ENCODE measurements around the gene VWF.
A peak's percentile ranks its signal among the peaks of the same experiment; 100 is the strongest.
"Not testable (repeated sequence)": the region's sequence is repeated elsewhere in the genome, so short reads cannot be mapped to it uniquely, and the experiment has no call there.

VWF gene

DNA sequence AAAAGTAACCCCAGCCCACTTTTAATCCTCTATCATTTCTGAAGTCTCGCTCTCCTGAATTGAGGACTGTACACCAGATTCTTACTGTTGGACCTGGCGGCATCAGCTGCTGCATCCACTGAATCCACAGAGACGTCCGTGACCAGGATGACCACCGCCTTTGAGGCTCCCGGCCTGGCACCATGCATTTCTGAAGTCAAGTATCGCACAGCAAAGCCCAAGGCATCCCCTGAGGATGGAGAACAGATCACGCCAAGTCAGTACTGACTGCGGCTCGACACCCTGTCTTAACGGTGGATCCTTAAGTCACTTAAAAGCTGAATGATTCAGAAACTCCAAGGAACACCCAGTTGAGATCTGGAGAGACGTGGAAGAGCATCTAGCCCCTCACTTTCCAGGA is 108.5 kb downstream of the VWF start:
- DNase-seq (ENCODE audit: extremely low spot score, insufficient read length, low read depth); FAIRE-seq: not testable (repeated sequence)

GRCh38 chr12:6015271-6015670 is 109.2 kb downstream of the VWF start:
- DNase-seq (ENCODE audit: extremely low spot score, insufficient read length, low read depth); FAIRE-seq: not testable (repeated sequence)

DNA sequence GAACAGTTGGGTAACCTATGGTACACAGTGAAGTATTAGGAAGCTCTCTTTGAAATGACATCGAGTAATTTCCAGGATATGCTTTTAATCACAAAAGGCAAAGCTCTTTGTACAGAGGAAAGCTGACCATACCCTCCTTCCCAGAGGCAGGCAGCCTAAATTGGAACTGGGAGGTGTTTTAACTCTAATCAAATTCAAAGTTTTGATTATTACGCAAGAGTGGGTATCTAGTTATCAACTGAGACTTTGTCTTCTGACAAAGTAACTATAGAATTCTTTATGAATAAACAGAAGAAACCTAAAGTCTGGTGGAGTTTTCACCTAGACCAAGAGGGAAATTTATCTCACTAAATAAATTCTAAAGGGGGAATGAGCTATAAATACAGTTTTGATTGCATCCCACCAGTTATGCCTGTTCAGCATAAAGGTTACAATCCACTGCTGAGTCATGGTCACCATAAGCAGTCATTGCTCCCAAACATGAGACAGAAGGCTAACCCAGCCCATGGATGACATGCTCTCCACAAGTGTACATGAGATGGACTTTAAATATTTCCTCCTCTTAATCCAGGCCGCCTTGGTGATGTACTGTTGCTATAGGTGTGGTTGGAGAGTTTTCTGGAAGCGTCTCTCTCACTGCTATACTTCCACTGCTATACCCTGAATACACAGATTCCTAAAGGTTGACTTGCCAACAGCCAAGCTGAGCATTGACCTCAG is 113.7 kb downstream of the VWF start:
- not testable (repeated sequence) for DNase-seq (ENCODE audit: extremely low spot score, insufficient read length, low read depth); FAIRE-seq

GRCh38 chr12:5997260-5997659 is 127.2 kb downstream of the VWF start:
- no peak for FAIRE-seq

DNA sequence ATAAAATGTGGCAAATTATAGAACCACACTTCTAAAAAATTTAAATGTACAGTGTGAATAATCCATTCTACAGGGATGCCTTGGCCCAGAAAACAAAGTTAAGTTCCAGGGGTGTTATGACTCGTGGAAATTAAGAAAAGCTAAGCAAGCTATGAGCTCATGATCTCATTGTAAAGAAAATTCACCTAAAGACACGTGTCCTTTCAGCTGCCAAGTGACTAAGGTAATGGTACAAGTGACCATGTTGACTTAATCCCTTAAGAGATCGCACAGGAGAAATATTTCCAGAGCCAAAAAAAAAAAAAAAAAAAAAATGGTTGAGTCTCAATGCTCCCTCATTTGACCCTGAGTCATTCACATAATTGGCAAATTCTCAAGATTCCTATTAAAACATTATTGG is 128.0 kb downstream of the VWF start:
- FAIRE-seq (no peak), DNase-seq (ENCODE audit: extremely low spot score, insufficient read length, low read depth) (no peak)

More at GRCh38 chr12:5997260-5997659, 127.2 kb downstream of the VWF start:
- DNase-seq (ENCODE audit: extremely low spot score, insufficient read length, low read depth): no peak

DNA sequence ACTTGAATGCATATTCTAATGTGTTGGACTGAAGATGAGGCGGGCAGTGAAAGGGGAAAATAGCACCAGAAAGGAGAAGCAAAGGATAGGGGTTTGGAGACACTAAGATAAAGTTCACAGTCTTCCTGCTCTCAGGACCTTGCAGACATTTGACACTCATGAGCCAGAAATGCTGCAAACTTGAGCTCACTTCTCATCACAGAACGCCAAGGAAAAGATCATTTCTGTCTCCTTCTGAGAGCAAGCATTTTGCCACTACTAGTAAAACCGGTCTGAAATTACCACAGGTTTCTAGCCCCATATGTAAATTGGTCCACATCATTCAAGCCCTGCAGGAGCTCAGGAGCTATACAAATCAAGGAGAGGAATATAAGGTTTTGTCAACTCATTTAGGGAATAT is 134.8 kb downstream of the VWF start:
- DNase-seq (ENCODE audit: extremely low spot score, insufficient read length, low read depth) (no peak), FAIRE-seq (no peak)

GRCh38 chr12:5988659-5989116 is 135.8 kb downstream of the VWF start:
- peak; percentile 55 for DNase-seq (ENCODE audit: extremely low spot score, insufficient read length, low read depth)
- peak; percentile 66 for FAIRE-seq

GRCh38 chr12:5988088-5988487 is 136.4 kb downstream of the VWF start:
- no peak for FAIRE-seq
- DNase-seq (ENCODE audit: extremely low spot score, insufficient read length, low read depth): no peak

GRCh38 chr12:5987573-5987972 is 136.9 kb downstream of the VWF start:
- no peak for DNase-seq (ENCODE audit: extremely low spot score, insufficient read length, low read depth)
- no peak for FAIRE-seq

DNA sequence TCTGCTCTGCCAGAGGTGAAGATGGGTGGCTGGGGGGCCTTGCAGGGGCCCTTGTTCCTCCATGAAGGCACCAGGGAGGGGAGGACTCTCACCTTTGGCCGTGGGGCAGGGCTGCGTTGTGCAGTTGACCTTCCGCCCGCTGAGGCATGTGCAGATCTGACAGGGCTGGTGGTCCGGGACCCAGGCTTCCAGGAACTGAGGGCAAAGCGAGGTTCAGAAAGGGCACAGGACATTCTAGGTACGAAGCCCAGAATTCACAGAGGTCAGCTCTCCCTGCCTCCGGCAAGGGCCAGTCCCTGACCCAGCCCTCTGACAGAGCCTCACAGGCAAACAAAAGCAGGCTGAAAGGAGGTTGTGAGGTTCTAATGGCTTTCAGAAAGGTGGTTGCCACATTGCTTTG is 139.0 kb downstream of the VWF start:
- no peak for FAIRE-seq

GRCh38 chr12:5984873-5985272 is 139.6 kb downstream of the VWF start:
- FAIRE-seq (no peak), DNase-seq (ENCODE audit: extremely low spot score, insufficient read length, low read depth) (no peak)

More for the DNA sequence above, 139.0 kb downstream of the VWF start:
- no peak for DNase-seq (ENCODE audit: extremely low spot score, insufficient read length, low read depth)

GRCh38 chr12:5982106-5982505 is 142.4 kb downstream of the VWF start:
- no peak for FAIRE-seq
- DNase-seq (ENCODE audit: extremely low spot score, insufficient read length, low read depth): no peak

DNA sequence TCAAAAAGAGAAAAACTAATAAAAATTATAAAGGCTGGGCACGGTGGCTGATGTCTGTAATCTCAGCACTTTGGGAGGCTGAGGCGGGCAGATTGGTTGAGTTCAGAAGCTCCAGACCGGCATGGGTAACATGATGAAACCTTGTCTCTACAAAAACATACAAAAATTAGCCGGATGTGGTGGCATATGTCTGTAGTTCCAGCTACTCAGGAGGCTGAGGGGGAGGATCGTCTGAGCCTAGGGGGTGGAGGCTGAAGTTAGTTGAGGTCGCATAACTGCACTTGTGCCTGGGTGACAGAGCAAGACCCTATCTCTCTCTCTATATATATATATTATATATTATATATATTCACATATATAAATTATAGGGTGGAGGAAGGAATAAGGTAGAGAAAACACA is 146.9 kb downstream of the VWF start:
- DNase-seq (ENCODE audit: extremely low spot score, insufficient read length, low read depth) (no peak), FAIRE-seq (no peak)

DNA sequence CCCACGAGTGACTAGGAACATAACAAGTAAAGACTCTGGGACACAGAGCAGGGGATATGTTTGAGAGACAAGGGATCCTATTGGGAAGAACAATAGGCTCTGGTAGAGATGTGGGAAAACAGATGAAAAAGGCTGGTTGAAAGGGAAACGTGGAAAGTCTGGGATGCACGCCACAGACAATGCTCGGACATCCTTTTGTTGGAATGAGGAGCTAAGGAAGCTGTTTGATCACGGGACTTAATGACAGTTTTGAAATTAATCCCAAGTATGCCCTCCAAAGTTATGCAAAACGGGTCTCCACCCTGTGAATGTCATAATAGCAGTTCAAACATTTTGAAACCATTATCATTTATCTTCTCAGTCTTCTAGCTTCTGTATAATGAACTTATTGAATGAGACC is 147.8 kb downstream of the VWF start:
- no peak for DNase-seq (ENCODE audit: extremely low spot score, insufficient read length, low read depth)
- no peak for FAIRE-seq

DNA sequence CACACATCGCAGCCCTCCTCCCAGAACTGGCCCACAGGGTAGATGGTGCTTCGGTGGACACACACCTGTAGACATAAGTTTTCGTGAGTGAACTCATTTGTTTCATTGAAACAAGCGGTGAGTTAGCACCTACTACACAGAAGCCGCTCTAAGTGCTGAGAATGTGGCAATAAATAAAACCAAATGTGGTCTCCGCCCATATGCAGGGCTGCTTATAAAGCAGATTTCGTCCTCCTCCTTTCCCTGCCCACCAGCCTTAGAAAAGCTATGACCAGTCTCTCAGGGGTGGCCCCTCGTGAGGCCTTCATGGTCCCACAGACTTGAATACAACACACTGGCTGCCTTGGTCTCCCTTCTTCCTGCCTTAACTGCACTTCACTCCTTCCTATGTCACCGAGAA is 148.3 kb downstream of the VWF start:
- no peak for FAIRE-seq
- DNase-seq (ENCODE audit: extremely low spot score, insufficient read length, low read depth): no peak

DNA sequence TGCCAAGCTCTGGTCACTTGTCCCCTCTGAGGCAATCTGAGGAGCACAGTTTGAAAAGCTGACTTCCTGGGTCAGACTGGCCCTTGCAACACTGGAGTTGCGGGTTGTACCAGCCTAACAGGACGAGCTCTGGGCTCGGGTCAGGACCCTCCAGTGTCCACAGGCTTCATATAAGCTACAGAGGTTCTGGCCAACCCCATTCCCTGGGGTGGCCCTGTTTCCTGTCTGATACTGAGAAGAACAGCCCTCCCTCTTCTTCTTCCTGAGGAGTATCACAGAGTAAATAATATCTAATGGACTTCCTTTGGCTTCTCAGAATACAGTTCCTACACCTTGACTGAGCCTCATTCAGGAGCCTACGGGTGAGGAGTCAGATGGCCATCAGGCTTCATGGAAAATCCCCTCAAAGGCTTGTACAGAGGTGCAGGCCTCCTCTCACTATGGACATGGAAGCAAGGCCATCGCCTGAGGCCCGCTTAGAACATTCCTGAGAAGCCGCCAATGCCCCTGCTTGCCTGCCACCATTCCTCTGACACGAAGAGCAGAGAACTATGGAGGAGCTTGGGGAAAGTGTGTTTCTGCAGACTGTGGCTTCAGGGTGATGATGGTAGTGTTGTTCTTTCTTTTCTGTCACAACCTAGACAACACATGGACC is 150.9 kb downstream of the VWF start:
- FAIRE-seq (no peak), DNase-seq (ENCODE audit: extremely low spot score, insufficient read length, low read depth) (no peak)

DNA sequence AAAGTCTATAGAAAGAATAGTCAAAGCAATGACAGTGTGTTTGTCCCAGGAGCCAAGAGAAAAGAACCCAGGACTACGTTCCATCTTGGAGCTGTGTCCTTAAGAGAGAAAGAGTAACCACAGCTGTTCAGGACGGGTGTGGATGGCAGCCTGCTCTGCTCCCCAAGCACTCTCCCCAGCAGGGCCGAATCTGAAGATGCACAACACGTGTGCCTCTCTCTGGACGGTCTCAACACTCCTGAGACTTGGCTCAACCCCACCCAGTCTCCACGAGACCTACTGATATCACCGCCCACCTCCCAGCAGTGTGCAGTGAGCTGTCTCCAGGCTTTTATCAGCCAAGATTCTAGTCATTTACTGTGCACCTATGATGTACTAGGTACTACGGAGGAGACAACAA is 152.1 kb downstream of the VWF start:
- FAIRE-seq: no peak

DNA sequence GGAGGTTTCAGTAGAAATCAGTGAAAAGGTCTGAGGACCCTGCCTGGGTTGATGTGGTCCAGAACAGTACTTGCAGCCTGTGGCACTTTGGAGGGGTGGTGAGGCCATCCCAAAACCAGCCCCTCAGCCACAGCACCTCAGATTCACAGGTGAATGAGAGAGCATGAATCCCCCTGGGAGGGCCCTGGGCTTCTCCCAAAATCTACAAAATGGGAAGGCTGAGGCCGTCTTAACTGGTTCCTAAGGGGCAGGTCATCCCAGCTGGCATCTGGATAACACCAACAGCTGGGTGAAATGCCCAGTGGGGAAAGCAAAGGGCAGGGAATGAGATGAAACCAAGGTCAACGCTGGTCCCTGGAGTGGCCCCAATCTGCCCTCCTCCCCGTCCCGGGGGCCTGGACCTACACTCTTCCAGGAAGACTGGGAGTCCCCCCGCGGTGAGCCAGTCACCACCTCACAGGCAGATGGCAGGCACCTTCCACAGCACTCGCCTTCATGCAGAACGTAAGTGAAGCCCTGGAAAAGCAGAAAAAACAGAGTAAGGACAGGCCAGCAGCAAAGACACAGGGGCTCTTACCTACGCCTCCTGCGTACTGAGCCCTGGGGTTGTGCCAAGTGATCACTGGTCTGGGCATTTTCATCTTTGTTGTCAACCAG is 153.1 kb downstream of the VWF start:
- FAIRE-seq (no peak), DNase-seq (ENCODE audit: extremely low spot score, insufficient read length, low read depth) (no peak)

More for the DNA sequence above, 152.1 kb downstream of the VWF start:
- no peak for DNase-seq (ENCODE audit: extremely low spot score, insufficient read length, low read depth)

GRCh38 chr12:5969974-5970690 is 154.3 kb downstream of the VWF start:
- no peak for DNase-seq (ENCODE audit: extremely low spot score, insufficient read length, low read depth)
- no peak for FAIRE-seq

GRCh38 chr12:5969156-5969973 is 155.1 kb downstream of the VWF start:
- no peak for FAIRE-seq

More at GRCh38 chr12:5969156-5969973, 155.1 kb downstream of the VWF start:
- no peak for DNase-seq (ENCODE audit: extremely low spot score, insufficient read length, low read depth)

Data from GM18507 (cell line).